Bronchial epithelial cell (primary cell): ENCODE results near the gene ATOSB. TPM values are rescaled to one million over a fixed set of nuclear protein-coding genes. Genes with fewer than 3 reads are reported as not detected.

ENCODE experiments used
- DNase-seq: peaks from one replicate; pipeline ENCODE4 v3.0.0-alpha.2; 2010; ENCODE audit warnings: low read depth
- FAIRE-seq: peaks from 2 replicates; lab custom pipeline; 2011; peaks lifted over from hg19 to GRCh38; lab: Jason Lieb, UNC
- H3K27me3 ChIP-seq: 2 replicates; pipeline ENCODE4 v1.5.1; 2011; ENCODE audit warnings: low read length; ENCODE audit not compliant: control insufficient read depth, insufficient read depth
- H3K36me3 ChIP-seq: 2 replicates; pipeline ENCODE4 v1.5.1; 2011; ENCODE audit warnings: low read length; ENCODE audit not compliant: control insufficient read depth, insufficient read depth
- H3K4me3 ChIP-seq: 2 replicates; pipeline ENCODE4 v1.5.1; 2011; ENCODE audit warnings: mild to moderate bottlenecking, low read depth, low read length, control low read depth
- CTCF ChIP-seq: IDR thresholded peaks from 2 replicates; pipeline ENCODE4 v1.5.1; 2011; ENCODE audit warnings: mild to moderate bottlenecking, moderate library complexity, low read length, control low read depth, inconsistent platforms; ENCODE audit not compliant: insufficient read depth, severe bottlenecking
- total RNA-seq: library from RNA; depleted of rRNA; stranded (reverse); fragments of >200 nt; gene quantifications from 2 replicates; pipeline ENCODE4 v1.2.1, GENCODE V29; 2014

Gene ATOSB
- total RNA-seq, 1 donor from 2014 or later = 10.3 TPM

GRCh38 chr9:35097573-35097972, 18.1 kb downstream of the ATOSB start:
- no peak for TF ChIP-seq CTCF
- Histone ChIP-seq H3K4me3 (no peak overlapping the region), H3K27me3 (no peaks in the 10 kb centered on the region), H3K36me3 (peaks cover 17% of the 10 kb centered on the region)
- DNase-seq (no peak), FAIRE-seq (peak; percentile 32)

- Histone ChIP-seq H3K4me3 (peak within 1 kb of the TSS; percentile 98), H3K27me3 (no peaks in the 10 kb centered on the region), H3K36me3 (peaks cover 23% of the 10 kb centered on the region)
- no peak for FAIRE-seq
- DNase-seq = peak; percentile 73
- TF ChIP-seq CTCF = peak; percentile 98
Observed at GRCh38 chr9:35096035-35096849, 19.4 kb downstream of the ATOSB start, which contains the start of gene PIGO. PIGO (minus strand) TSS chr9:35096591; CDS start chr9:35095565, 1,026 bp downstream.

- Histone ChIP-seq H3K4me3 (no peak overlapping the region), H3K27me3 (no peaks in the 10 kb centered on the region), H3K36me3 (peaks cover 20% of the 10 kb centered on the region)
- no peak for DNase-seq
- no peak for TF ChIP-seq CTCF
- no peak for FAIRE-seq
Observed at GRCh38 chr9:35091536-35091935, 24.1 kb downstream of the ATOSB start.

GRCh38 chr9:35089434-35089833, 26.2 kb downstream of the ATOSB start:
- FAIRE-seq (no peak), DNase-seq (no peak)
- no peaks in the 10 kb centered on the region for H3K27me3 ChIP-seq
- H3K36me3 ChIP-seq = peaks cover 20% of the 10 kb centered on the region
- no peak for TF ChIP-seq CTCF
- no peak overlapping the region for H3K4me3 ChIP-seq

- TF ChIP-seq CTCF = no peak
- DNase-seq (no peak), FAIRE-seq (no peak)
- H3K36me3 ChIP-seq = peaks cover 5% of the 10 kb centered on the region
- no peak overlapping the region for H3K4me3 ChIP-seq
- H3K27me3 ChIP-seq = no peaks in the 10 kb centered on the region
Observed at GRCh38 chr9:35085078-35085477, 30.6 kb downstream of the ATOSB start.
